WTC11 (cell line): Measurements from ENCODE around the gene MSI2. TPM values are rescaled to one million over a fixed set of nuclear protein-coding genes. Genes with fewer than 3 reads are reported as not detected.

Experiments used
- ATAC-seq: fragments of 200-7000 bp; cut with Tn5 transposase; 2 replicates; pipeline ENCODE4 v1.10.0; 2021; ENCODE audit warnings: mild to moderate bottlenecking, moderate library complexity
- CTCF ChIA-PET: fragments of 300-600 bp; sonication (Branson Sonifier 250); formaldehyde crosslinking; loops from one replicate; lab custom pipeline; 2021; ENCODE audit warnings: antibody characterized with exemption; lab: Charles Lee
- POLR2A ChIA-PET: fragments of 350-600 bp; sonication (Branson Sonifier 250); formaldehyde crosslinking; loops from one replicate; lab custom pipeline; 2021; ENCODE audit warnings: antibody characterized with exemption; lab: Charles Lee
- DNase-seq: peaks from one replicate; pipeline ENCODE4 v3.0.0; 2021; ENCODE audit warnings: low spot score
- H3K27ac Mint-ChIP-seq: 2 replicates; pipeline ENCODE4 v1.8.0; 2021; ENCODE audit warnings: mixed read lengths
- H3K27me3 Mint-ChIP-seq: 2 replicates; pipeline ENCODE4 v1.8.0; 2021; ENCODE audit warnings: low read depth, mild to moderate bottlenecking, moderate library complexity, mixed read lengths
- H3K36me3 Mint-ChIP-seq: 2 replicates; pipeline ENCODE4 v1.8.0; 2021; ENCODE audit warnings: mixed read lengths
- H3K4me1 Mint-ChIP-seq: 2 replicates; pipeline ENCODE4 v1.8.0; 2022; ENCODE audit warnings: mixed read lengths
- H3K4me3 Mint-ChIP-seq: 2 replicates; pipeline ENCODE4 v1.8.0; 2021; ENCODE audit warnings: mild to moderate bottlenecking, moderate library complexity, mixed read lengths
- H3K9me3 Mint-ChIP-seq: 2 replicates; pipeline ENCODE4 v1.8.0; 2021; ENCODE audit warnings: mixed read lengths
- ATF1 ChIP-seq: sonication (generic); formaldehyde crosslinking; IDR thresholded peaks from 2 replicates; pipeline ENCODE4 v1.8.1; 2023; ENCODE audit warnings: mild to moderate bottlenecking, moderate library complexity, missing genetic modification reagents
- ATF2 ChIP-seq: sonication (generic); formaldehyde crosslinking; IDR thresholded peaks from 2 replicates; pipeline ENCODE4 v1.8.1; 2022; ENCODE audit warnings: low read depth, missing genetic modification reagents, borderline replicate concordance
- CBFB ChIP-seq: sonication (generic); formaldehyde crosslinking; IDR thresholded peaks from 2 replicates; pipeline ENCODE4 v1.8.1; 2022; ENCODE audit warnings: mild to moderate bottlenecking, low read depth, missing genetic modification reagents
- JAZF1 ChIP-seq: fragments of 250-450 bp; sonication (Bioruptor Pico); IDR thresholded peaks from 2 replicates; pipeline ENCODE4 v1.9.0; 2021; ENCODE audit warnings: moderate library complexity, mild to moderate bottlenecking, inconsistent platforms
- MLX ChIP-seq: sonication (generic); formaldehyde crosslinking; IDR thresholded peaks from 2 replicates; pipeline ENCODE4 v1.8.1; 2023; ENCODE audit warnings: mild to moderate bottlenecking, missing genetic modification reagents, moderate library complexity
- NFE2L1 ChIP-seq: sonication (generic); formaldehyde crosslinking; IDR thresholded peaks from 2 replicates; pipeline ENCODE4 v1.8.1; 2023; ENCODE audit warnings: missing genetic modification reagents
- SMAD4 ChIP-seq: sonication (generic); formaldehyde crosslinking; IDR thresholded peaks from 2 replicates; pipeline ENCODE4 v1.8.0; 2022; ENCODE audit warnings: mild to moderate bottlenecking, missing genetic modification reagents
- SOX15 ChIP-seq: fragments of 250-450 bp; sonication (Bioruptor Pico); IDR thresholded peaks from 2 replicates; pipeline ENCODE4 v1.9.0; 2021; ENCODE audit warnings: mild to moderate bottlenecking
- USF2 ChIP-seq: sonication (generic); formaldehyde crosslinking; IDR thresholded peaks from 2 replicates; pipeline ENCODE4 v1.8.1; 2023; ENCODE audit warnings: mild to moderate bottlenecking, missing genetic modification reagents, moderate library complexity
- ZBTB21 ChIP-seq: sonication (generic); formaldehyde crosslinking; IDR thresholded peaks from 2 replicates; pipeline ENCODE4 v1.8.1; 2023; ENCODE audit warnings: mild to moderate bottlenecking, missing genetic modification reagents, borderline replicate concordance
- ZNF423 ChIP-seq: fragments of 250-450 bp; sonication (Bioruptor Pico); IDR thresholded peaks from 2 replicates; pipeline ENCODE4 v2.1.2; 2022; ENCODE audit warnings: mild to moderate bottlenecking, moderate library complexity
- total RNA-seq: library from RNA; stranded (reverse); gene quantifications from 3 replicates; pipeline ENCODE4 v1.2.3, GENCODE V29; 2021
- TF ChIP-seq, protein P1 (sequence below): fragments of 250-450 bp; sonication (Bioruptor Pico); IDR thresholded peaks from 2 replicates; pipeline ENCODE4 v1.8.0; 2021; ENCODE audit warnings: mild to moderate bottlenecking
- TF ChIP-seq, protein P2 (sequence below): sonication (generic); formaldehyde crosslinking; IDR thresholded peaks from 2 replicates; pipeline ENCODE4 v1.8.1; 2022; ENCODE audit warnings: missing genetic modification reagents, borderline replicate concordance
- TF ChIP-seq, protein P3 (sequence below): sonication (generic); formaldehyde crosslinking; IDR thresholded peaks from 2 replicates; pipeline ENCODE4 v1.8.0; 2022; ENCODE audit warnings: mild to moderate bottlenecking, missing genetic modification reagents

Gene MSI2
- total RNA-seq, 1 experiment from 2014 or later = 82.1 TPM

GRCh38 chr17:57625511-57625910 is 369.2 kb downstream of the MSI2 start:
- Mint-ChIP-seq H3K4me3 (no peak overlapping the region), H3K4me1 (peaks cover 3% of the 10 kb centered on the region; the same call in 1 of the 2 replicates), H3K36me3 (no peaks in the 10 kb centered on the region), H3K27me3 (no peaks in the 10 kb centered on the region), H3K9me3 (no peaks in the 10 kb centered on the region), H3K27ac (0 out of 2 replicates have a peak overlapping the region, but pooled peaks have one; percentile 36)
- no peak for DNase-seq
- CTCF ChIA-PET = interaction anchor here (4.3 kb wide), 1 partner anchor 46 kb away, joined by 26 read pairs; no protein-coding TSS in a partner anchor
- ATAC-seq = no peak
- POLR2A ChIA-PET = no interaction called here
- TF ChIP-seq NFE2L1 = no peak
- no peak for TF ChIP-seq ZNF423 (CRISPR knock-in tag)
- no peak for TF ChIP-seq ZBTB21 (CRISPR knock-in tag)
- no peak for TF ChIP-seq USF2 (CRISPR knock-in tag)
- no peak for TF ChIP-seq ATF2 (CRISPR knock-in tag)
- no peak for TF ChIP-seq MLX (CRISPR knock-in tag)

DNA sequence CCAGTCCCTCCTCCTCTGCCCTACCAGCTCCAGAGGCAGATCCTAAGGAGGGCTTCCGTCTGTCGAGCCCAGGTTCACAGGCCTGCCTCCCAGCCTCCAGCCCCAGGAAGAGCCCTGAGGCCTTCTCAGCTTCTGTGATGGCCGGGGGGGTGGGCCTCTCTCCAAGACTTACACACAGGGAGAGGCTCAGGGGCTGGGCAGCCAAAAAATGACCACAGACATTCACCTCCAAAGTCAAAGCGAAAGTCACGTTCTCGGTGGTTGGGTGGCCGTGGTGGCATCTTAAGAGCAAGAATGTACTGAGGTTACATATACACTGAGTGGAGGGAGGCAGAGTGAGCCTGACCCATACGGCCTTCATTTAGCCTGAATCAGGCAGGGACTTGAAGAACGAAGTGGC is 369.6 kb downstream of the MSI2 start:
- H3K27ac Mint-ChIP-seq = no peak overlapping the region

More for the DNA sequence above, 369.6 kb downstream of the MSI2 start:
- no peaks in the 10 kb centered on the region for H3K27me3 Mint-ChIP-seq
- CTCF ChIA-PET = interaction anchor here (1.6 kb wide), 1 partner anchor 46 kb away, joined by 7 read pairs; no protein-coding TSS in a partner anchor
- no peak for DNase-seq
- no peaks in the 10 kb centered on the region for H3K9me3 Mint-ChIP-seq
- no peaks in the 10 kb centered on the region for H3K36me3 Mint-ChIP-seq
- POLR2A ChIA-PET = no interaction called here
- TF ChIP-seq, protein P1, sequence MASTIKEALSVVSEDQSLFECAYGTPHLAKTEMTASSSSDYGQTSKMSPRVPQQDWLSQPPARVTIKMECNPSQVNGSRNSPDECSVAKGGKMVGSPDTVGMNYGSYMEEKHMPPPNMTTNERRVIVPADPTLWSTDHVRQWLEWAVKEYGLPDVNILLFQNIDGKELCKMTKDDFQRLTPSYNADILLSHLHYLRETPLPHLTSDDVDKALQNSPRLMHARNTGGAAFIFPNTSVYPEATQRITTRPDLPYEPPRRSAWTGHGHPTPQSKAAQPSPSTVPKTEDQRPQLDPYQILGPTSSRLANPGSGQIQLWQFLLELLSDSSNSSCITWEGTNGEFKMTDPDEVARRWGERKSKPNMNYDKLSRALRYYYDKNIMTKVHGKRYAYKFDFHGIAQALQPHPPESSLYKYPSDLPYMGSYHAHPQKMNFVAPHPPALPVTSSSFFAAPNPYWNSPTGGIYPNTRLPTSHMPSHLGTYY (CRISPR knock-in tag) = no peak
- TF ChIP-seq SMAD4 (no peak), JAZF1 (CRISPR knock-in tag) (no peak), ATF1 (CRISPR knock-in tag) (no peak), SOX15 (CRISPR knock-in tag) (no peak), CBFB (no peak)
- TF ChIP-seq, protein P2, sequence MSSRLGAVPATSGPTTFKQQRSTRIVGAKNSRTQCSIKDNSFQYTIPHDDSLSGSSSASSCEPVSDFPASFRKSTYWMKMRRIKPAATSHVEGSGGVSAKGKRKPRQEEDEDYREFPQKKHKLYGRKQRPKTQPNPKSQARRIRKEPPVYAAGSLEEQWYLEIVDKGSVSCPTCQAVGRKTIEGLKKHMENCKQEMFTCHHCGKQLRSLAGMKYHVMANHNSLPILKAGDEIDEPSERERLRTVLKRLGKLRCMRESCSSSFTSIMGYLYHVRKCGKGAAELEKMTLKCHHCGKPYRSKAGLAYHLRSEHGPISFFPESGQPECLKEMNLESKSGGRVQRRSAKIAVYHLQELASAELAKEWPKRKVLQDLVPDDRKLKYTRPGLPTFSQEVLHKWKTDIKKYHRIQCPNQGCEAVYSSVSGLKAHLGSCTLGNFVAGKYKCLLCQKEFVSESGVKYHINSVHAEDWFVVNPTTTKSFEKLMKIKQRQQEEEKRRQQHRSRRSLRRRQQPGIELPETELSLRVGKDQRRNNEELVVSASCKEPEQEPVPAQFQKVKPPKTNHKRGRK (CRISPR knock-in tag) = no peak
- TF ChIP-seq, protein P3, sequence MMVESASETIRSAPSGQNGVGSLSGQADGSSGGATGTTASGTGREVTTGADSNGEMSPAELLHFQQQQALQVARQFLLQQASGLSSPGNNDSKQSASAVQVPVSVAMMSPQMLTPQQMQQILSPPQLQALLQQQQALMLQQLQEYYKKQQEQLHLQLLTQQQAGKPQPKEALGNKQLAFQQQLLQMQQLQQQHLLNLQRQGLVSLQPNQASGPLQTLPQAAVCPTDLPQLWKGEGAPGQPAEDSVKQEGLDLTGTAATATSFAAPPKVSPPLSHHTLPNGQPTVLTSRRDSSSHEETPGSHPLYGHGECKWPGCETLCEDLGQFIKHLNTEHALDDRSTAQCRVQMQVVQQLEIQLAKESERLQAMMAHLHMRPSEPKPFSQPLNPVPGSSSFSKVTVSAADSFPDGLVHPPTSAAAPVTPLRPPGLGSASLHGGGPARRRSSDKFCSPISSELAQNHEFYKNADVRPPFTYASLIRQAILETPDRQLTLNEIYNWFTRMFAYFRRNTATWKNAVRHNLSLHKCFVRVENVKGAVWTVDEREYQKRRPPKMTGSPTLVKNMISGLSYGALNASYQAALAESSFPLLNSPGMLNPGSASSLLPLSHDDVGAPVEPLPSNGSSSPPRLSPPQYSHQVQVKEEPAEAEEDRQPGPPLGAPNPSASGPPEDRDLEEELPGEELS (CRISPR knock-in tag) = no peak
- no peak for ATAC-seq
- H3K4me1 Mint-ChIP-seq = peaks cover 3% of the 10 kb centered on the region; the same call in 1 of the 2 replicates
- no peak overlapping the region for H3K4me3 Mint-ChIP-seq
